ENCODE measurements around the gene TBC1D10A.

Gene TBC1D10A

DNA sequence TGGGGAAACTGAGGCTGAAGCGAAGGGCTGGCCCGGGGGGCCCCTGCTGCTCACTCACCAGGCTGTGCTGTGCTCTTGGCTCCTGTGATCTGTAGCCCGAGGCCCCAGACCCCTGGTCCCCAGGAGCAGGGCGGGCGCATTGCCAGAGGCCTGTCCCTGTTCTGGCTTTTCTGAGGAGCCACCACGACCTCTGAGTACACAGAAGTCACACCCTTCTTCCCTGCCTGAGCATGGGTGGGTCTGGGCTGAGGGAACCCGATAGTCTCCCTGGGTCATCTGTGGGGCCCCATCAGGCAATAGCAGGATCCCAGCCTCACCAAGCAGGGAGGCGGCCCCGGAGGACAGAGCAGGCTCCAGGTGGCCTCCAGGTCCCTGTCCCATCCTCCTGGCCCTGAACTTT is 42.6 kb downstream of the TBC1D10A start:
- DNase-seq = no peak

DNA sequence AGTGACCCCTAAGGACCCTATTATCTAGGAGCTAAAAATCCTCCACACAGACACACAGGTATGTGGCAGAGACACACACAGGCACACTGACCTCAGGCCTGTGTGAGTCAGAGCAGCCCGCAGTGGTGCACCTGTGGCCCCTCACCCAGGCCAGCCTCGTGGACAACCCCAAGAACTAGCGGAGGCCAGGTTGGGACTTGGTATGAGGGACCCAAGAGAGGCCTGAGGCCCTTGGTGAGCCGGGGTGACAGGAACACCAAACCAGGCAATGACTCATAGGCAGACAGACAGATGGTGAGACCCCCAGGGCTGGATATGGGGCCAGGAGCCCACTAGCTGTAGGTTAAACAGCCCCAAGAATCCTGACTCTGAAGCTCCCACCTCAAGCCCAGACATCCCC is 43.4 kb downstream of the TBC1D10A start:
- no peak for DNase-seq

DNA sequence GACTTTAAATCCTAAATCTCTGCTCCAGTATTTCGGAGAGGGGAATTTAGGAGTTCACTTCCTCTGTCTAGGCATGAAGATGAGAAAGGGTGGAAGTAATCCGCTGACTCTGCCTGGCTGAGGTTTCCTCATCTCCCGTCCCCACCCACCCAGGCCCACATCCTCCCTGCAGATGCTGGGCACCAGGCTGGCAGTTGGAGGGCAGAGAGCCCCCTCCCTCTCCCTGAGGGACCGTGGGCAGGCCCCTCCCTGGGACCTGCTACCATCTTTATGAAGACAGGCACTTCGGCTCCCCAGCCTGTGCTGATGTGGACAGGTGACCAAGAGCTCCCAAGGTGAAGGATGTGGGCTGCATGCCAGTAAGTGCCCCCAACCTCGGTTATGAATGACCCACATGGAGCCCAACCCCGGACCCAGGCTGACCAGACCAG is 44.1 kb downstream of the TBC1D10A start:
- no peak for DNase-seq

DNA sequence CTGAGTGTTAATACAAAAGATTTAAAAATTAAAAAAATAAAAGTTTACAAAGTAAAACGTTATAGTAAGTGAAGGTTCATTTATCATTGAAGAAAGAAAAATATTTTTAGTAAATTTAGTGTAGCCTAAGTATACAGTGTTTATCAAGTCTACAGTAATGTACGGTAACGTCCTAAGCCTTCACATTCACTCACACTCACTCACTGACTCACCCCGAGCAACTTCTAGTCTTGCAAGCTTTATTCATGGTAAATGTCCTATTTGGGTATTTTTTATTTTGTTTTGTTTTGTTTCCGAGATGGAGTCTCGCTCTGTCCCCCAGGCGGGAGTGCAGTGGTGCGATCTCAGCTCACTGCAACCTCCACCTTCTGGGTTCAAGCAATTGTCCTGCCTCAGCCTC is 46.2 kb downstream of the TBC1D10A start:
- DNase-seq = no peak

DNA sequence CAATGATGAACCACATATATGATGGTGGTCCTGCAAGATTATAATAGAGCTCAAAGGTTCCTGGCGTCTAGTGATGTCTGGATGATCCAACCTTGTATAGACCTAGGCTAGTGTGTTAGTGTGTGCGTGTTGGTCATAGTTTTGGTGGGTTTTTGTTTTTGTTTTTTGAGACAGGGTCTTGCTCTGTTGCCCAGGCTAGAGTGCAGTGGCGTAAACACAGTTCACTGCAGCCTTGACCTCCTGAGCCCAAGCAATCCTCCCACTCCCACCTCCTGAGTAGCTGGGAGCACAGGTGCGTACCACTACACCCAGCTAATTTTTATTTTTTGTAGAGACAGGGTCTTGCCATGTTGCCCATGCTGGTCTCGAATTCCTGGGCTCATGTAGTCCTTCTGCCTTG is 46.8 kb downstream of the TBC1D10A start:
- DNase-seq = no peak

DNA sequence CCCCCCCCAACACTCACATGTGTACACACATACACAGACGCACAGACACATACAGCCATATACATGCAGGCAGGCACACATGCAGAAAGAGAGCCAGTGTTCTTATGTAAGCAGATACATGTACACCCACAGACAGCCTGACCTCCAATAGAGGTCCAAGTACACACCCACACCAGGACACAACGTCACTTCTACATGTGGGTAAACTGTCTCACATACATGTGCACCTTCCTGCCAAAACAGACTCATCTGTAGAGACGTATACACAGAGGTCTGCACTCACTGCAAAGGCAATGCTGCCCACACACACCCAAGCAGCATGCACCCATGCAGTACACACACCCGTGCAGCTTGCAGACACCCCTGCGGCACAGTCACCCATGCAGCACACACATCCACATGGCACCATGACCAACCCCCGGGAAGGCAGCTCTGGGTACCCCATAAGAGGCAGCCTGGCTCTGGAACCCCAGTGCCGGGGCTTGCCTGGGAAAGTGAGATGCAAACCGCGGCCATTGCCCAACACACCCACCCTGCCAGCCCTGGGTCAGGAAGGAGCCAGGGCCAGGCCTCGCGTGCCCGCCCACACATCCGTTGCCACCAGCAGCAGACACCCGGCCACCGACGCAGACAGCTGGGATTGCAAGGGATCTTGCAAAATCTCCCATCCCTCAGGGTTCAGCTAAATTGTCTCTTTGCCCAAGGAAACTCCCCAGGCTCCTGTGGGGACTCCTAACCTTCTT is 47.5 kb downstream of the TBC1D10A start:
- no peak for DNase-seq

DNA sequence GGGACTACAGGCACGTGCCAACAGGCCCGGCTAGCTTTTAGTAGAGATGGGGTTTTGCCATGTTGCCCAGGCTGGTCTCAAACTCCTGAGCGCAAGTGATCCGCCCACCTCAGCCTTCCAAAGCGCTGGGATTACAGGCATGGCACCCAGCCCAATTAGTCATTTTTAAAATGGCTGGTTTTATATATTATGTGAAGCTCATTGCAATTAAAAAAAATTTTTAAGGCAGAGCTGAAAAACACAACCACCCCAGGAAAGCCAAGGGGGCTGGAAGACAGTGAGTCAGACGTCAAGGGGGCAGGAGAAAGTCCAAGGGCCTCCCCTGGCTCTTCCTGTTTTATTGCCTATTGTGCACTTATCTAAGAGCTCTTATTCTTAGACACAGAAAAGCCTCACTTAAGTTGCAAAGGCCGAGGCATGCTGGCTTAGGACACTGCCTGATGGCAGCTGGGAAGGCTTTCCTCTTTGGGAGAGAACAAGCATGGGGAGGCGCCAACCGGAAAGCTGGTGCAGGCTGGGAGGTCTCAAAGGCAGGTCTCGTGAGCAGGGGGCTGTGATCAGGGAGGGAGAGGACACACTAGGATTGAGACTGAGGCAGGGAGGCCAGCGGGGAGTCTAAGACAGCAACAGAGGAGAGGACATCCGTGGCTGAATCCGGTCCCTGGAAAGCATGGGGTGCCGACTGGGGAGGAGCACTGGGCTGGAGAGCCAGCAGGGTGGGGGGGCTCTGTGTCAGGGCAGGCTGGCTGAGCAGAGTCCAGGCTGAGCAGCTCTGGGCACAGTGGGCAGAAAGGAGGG is 49.0 kb downstream of the TBC1D10A start:
- no peak for DNase-seq

DNA sequence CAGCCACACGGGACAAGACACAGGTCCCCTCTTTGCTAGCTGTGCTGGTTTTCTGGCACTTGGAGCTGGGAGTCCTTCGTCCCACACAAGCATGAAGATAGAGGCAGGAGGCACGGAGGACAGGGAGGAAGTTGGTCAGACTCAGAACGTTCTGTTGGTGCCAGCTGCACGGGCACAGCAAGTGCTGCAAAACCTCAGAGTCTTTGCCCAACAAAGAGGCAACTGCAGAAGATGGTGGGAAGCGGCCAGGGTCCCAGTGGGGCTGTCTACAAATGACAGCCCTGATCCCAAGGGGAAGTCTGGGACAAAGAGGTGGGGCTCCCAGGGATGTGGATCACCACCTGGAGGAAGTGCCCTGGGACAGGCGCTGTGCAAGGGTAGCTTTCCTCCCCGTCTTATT is 50.7 kb downstream of the TBC1D10A start:
- DNase-seq = no peak

DNA sequence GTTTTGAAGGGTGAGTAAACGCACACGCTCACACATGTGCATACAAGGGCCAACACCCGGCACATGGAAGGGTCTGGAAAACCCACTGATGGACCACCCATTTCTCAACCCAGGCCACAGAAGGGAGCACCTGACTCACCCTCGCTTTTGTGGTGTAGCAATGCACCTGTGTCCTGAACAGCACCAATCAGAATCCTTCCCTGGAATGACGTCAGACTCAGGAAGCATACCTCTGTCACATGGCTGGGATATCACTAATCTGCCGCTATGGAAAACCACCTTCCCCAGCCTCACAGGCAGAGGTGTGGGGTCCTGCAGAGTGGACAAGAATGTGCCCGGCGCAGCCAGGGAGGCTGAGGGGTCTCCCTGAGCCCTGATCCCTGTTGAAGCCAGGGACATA is 51.1 kb downstream of the TBC1D10A start:
- no peak for DNase-seq

DNA sequence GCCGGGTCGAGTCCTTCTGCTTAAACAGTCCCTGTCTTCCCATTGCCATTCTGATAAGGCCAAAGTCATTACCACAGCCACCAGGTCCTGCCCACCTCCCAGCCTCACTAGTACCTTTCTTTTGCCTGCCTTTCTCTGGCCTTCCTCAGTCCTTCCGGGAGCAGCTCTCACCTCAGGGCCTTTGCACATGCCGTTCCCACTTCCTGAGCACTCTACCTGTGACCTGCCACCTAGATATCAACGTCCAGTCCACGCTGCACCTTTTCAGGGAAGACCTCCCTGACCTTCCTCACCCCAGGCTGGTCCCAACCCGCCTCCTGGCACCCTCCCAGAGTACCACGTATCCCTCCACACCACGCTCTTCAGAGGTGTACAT is 52.3 kb downstream of the TBC1D10A start:
- no peak for DNase-seq

DNA sequence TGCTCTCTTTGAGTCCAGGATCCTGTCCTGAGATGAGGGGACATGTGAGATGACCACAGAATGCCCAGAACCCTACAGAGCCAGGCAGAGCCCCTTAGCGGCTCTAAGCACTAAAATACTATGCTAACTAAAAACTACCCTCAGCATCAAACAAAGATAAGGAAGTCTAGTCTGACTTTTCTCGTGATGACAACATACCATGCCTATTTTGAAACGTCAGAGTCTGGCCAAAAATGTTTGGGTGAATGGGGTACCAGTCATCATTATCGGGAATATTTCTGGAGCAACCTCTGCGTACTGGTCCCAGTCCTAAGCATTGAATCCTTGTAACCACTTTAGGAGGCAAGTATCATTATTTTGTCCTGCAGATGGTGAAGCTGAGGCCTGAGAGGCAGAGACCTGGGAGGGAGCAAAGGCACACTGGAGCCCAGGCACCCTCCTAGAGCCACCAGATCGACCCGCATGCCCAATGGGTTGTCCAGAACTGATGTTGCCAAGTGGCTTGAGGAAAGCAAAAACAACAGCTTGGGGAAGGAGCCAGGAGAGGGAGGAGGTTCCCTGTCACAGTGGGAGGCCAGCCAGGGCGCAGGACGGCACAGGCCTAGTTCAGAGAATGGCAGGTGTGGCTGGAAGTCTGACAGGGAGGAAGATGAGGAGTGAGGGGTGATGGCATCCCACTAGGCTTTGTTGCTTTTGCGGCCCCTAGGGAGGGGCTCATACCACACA is 52.9 kb downstream of the TBC1D10A start:
- no peak for DNase-seq

DNA sequence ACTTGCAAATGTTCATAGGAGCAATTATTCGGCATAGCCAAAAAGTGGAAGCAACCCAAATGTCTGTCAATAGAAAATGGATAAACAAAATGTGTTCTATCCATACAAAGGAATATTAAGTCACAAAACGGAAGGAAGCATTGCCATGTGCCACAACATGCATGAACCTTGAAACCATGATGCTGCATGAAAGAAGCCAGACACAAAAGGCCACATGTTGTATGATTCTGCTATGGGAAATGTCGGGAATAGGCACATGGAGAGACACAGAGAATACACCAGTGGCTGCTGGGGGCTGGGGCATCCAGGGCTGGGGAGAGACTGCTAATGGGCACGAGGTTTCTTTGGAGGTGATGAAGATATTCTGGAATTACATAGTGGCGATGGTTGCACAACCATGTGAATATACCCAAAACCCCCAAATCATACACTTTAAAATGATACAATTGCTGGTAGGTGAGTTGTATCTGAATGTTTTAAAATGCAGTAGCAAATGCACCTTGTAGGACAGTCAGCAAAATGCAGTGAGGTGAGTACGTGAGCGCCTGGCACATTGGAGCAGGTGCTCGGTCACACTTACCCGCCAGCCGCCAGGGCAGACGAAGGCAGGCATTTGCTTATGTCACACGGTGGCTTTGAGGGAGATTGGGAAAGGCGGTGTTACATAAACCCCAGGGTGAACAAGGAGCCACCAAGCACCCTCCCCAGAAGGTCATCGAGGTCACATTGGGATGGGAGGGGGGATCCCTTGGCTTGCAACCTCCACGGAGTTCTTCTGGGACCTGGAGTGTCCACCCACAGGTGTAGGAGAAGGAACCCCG is 53.8 kb downstream of the TBC1D10A start:
- DNase-seq = no peak

DNA sequence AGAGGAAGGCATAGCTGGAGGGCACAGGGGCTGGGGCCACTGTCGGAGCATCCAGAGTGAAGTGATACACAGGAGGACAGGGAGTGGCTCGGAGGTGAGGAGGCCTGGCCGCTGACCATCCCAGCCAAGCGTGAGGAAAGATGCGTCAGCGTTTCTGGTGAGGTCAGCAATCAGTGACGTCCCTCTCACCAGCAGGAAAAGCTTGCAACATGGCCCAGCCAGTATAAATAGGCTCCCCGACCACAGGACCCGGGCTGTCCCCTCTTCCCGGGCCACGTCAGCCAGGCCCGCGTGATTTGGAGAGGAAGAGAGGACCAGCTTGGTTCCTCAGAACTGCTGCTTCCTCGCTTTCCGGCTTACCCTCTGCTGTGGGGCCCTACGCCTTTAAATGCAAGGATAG is 55.9 kb downstream of the TBC1D10A start:
- no peak for DNase-seq

DNA sequence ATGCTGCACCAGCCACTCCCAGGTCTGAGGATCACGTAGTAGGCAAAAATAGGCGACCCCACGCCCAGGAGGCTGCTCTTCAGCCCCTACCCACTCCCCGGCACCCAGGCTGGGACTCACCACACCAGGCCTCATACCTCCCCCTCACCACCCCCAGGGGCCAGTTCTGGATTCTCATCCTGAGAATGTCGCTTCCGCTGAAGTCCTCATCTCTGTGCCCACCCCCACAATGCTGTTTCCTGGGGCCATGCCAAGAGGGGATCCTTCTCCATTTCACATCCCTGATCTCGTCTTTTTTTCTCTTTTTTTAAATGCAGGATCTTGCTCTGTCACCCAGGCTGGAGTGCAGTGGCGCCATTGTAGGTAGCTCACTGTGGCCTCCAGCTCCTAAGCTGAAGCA is 58.4 kb downstream of the TBC1D10A start:
- DNase-seq = no peak

DNA sequence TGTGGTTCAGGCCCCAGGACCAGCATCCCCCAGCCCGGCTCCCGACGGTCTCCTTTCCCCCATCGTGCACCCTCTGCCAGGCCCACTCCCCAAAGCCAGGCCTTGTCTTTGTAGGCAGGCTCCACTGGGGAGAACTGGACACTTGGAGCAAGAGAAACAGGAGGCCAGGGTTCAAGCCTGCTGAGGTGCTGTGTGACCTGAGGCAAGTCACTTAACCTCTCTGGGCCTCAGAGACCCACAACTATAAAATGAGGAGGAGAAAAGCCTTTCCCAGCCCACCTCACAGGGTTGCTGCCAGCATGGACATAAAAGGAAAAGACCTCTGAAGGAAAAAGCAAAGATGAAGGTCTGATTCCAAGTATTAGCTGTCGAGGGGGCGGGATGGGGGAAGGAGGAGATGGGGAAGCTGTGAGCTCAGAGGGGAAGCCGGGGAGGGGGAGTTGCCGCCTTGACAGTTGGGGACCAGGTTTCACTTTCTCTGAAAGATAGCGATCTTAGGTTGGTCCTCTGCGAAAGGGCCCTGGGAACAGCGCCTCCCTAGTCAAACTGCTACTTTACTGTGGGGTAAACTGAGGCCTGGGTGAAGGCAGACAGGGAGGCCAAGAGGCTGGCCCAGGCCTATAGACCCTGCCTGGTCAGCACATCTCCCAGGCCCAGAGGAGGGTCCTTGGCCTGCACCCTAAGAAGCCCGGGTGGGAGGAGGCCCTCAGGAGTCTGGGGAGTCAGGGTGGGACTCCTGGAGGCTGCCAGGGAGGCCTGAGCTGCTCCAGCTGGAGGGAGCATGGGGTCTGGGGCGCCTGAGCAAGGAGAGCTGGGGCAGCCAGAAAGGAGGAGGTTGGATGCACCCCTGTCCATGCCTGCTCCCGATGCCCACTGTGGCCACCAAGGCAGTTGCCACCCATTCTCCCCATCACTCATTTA is 59.1 kb downstream of the TBC1D10A start:
- peak; percentile 49 for DNase-seq

DNA sequence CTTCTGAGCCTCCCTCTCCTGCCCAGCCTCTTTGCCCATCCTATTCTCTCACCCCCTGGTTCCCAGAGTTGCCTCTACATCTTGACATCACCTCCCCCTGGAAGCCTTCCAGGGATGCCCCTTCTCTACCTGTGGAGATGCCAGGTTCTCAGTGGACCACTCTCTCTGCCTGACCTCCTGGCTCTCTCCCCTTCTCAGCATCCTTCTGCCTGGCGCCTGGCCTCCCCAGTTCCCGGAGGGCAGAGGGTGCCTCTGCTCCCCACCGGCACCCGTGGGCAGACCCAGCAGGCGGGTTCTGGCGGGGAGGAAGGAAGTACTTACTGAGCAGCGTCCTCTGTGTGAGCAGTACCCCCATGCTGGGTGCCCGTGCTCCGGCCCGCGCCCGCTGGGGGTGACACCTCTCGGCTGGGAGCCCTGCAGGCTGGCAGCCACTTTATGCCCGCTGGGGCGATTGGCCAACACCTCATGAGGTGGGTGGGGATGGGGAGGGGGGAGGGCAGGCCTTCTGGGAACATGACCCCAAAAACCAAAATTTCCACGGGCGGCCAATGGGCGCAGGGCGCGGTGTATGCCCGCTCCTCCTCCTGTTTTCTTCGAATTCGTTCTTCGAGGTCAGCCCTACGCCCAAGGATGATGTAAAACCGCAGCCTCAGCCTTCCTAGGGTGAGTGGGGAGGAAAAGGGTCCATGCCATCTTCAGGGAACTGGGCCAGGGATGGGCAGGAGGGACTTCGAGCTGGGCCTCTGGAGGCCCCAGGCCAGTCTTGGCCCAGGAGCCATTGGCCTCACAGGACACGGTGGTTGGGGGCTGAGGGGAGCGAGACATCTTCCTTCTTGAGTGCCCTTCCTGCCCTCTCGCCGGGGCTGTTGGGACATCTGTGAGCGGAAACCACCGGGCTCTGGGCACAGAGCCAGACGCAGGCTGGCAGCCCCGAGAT is 60.0 kb downstream of the TBC1D10A start, which contains the start of gene OSM:
TSS of gene OSM (minus strand) at position 407 of the 937 bp plus-strand sequence. CDS start at position 355, 52 bp downstream.
- DNase-seq = peak; percentile 61

DNA sequence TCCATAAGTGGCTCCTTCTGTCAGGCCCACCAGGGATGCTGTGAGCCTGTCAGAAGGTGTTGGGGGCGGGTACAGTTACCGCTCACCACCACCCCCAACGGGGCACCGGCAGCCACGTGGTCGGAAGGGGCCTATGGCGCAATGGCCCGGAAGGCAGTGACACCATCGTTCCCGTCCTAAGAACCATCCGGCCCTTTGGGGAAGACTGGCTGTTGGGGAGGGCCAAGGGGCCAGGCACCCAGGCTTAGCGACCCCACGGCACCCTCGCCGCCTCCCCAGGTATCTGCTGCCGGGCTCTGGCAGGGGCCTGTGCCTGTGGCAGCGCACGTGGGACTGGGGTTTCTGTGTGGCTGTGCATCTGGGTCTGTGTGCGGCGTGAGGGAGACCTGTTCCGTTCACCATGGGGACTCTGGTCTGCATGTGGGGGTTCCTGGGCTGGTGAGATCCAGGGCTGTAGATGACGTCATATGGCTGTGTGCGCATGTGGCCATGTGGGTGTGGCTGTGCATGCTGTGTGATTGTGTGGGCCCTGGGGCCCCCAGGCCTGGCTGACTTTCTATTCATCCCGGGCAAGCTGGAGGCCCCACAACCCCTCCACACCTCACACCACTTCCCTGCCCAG is 60.8 kb downstream of the TBC1D10A start:
- DNase-seq = peak; percentile 90

DNA sequence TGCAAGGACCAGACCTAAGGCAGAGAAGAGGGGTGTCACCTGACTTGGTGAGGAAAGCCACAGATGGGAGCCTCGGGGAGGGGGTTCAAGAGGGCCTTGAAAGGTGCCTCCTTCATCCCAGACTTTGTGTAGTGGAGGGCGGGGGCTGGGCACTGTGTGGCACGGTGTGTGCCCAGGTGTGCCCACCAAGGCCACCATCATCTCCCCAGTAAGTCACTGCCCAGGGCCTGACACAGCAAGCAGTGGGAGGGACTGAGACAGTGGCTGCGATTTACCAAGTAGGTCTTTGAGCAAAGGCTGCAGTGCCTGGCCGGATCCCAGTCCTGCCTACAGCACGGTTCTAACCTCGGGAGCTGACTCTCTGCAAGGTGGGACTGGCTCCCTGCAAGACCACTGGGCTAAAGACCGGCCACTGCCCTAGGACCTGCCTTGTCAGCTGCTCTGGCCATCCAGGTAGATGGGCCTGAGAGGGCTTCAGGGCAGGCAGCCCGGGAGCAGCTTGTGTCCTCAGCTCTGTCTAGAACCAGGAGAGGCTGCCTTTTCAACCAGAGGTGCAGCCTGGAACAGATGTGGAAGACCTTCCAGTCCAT is 61.5 kb downstream of the TBC1D10A start:
- no peak for DNase-seq

DNA sequence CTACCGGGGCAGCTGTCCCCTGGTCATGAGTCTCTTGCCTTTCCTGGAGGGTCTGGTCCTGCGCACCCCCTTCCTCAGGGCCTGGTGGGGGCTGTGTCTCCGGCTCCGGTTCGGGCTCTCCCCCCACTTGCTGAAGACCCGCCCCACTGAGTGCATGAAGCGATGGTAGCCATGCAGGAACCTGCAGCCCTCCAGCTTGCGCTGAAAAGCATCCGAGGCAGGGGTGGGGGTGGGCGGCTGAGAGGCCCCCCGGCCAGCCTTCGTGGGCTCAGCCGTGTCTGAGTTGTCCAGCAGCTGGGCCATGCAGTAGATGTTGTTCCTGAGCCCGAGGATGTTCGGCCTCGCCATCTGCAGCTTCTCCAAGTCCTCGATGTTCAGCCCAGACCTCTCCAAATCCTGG is 62.9 kb downstream of the TBC1D10A start:
- no peak for DNase-seq

All from activated naive CD4-positive, alpha-beta T cell treated with anti-CD3 and anti-CD28 coated beads, Interleukin-2, amount 50 U/mL, for 16 hours (primary cell).